Skeletal muscle tissue (tissue), 4 donors: Measurements from ENCODE around the gene RNF39. TPM values are rescaled to one million over a fixed set of nuclear protein-coding genes. Genes with fewer than 3 reads are reported as not detected.
"Not testable (repeated sequence)": the region's sequence is repeated elsewhere in the genome, so short reads cannot be mapped to it uniquely, and the experiment has no call there.

Source experiments
- H3K27ac ChIP-seq: one replicate; pipeline ENCODE4 v1.7.0; 2013; ENCODE audit warnings: mild to moderate bottlenecking, low read depth, low read length, inconsistent platforms
- H3K27me3 ChIP-seq, 3 donors: one replicate each; pipeline ENCODE4 v1.7.0; 2013; ENCODE audit warnings: low read length in 3 of 3; ENCODE audit not compliant: control insufficient read depth in 3 of 3, insufficient read depth in 3 of 3
- H3K36me3 ChIP-seq, 3 donors: one replicate each; pipeline ENCODE4 v1.7.0; 2013; ENCODE audit warnings: low read length in 3 of 3; ENCODE audit not compliant: control insufficient read depth in 3 of 3, insufficient read depth in 3 of 3
- H3K4me1 ChIP-seq, 3 donors: one replicate each; pipeline ENCODE4 v1.7.0; 2013; ENCODE audit warnings: low read length in 3 of 3, mild to moderate bottlenecking in 3 of 3; ENCODE audit not compliant: control insufficient read depth in 3 of 3, insufficient read depth in 3 of 3
- H3K4me3 ChIP-seq, 3 donors: one replicate each; pipeline ENCODE4 v1.7.0; 2013; ENCODE audit warnings: low read length in 3 of 3
- H3K9ac ChIP-seq, 3 donors: one replicate each; pipeline ENCODE4 v1.7.0; 2013; ENCODE audit warnings: low read length in 3 of 3, mild to moderate bottlenecking in 3 of 3, moderate library complexity in 2 of 3, low read depth in 1 of 3
- H3K9me3 ChIP-seq, 3 donors: one replicate each; pipeline ENCODE4 v1.7.0; 2013; ENCODE audit warnings: low read length in 3 of 3; ENCODE audit not compliant: control insufficient read depth in 3 of 3
- total RNA-seq: library from RNA; depleted of rRNA; stranded (reverse); fragments of >200 nt; gene quantifications from one replicate; pipeline ENCODE4 v1.2.3, GENCODE V29; 2014
- donor health status: Osteomylitis.

Gene RNF39
- total RNA-seq, 1 donor from 2014 or later = not detected

GRCh38 chr6:30042914-30043313, 32.7 kb downstream of the RNF39 start:
- no peak overlapping the region for H3K27ac ChIP-seq
- no peak overlapping the region for H3K4me3 ChIP-seq
- H3K9ac ChIP-seq = no peak overlapping the region
- H3K4me1 ChIP-seq = no peaks in the 10 kb centered on the region
- no peaks in the 10 kb centered on the region for H3K27me3 ChIP-seq
- H3K36me3 ChIP-seq = no peaks in the 10 kb centered on the region
- H3K9me3 ChIP-seq = no peaks in the 10 kb centered on the region

- Histone ChIP-seq H3K27me3 (no peaks in the 10 kb centered on the region), H3K27ac (no peak overlapping the region), H3K4me1 (no peaks in the 10 kb centered on the region)
Observed at GRCh38 chr6:30042476-30042875, 33.1 kb downstream of the RNF39 start.

DNA sequence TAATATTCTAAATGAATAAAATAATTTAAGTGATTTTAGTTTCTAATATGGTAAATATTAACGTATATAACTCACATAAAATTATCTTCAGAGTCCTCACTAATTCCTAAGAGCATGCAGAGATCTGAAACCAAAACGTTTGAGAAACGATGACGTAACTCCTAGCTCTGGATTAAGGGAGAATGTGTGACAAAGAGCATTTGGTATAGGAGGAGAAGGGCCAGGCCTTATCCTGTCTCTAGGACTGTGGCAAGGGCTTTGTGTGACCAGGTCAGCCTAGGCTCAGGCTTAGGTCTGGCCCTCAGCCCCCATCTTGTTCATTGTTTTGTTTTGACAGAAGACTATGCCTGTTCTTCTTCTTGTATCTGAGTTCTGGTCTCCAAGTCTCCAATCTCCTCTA, 33.7 kb downstream of the RNF39 start:
- Histone ChIP-seq H3K4me3 (no peak overlapping the region), H3K9ac (no peak overlapping the region), H3K27ac (no peak overlapping the region), H3K4me1 (no peaks in the 10 kb centered on the region), H3K27me3 (no peaks in the 10 kb centered on the region), H3K36me3 (no peaks in the 10 kb centered on the region), H3K9me3 (no peaks in the 10 kb centered on the region)

More at GRCh38 chr6:30042476-30042875, 33.1 kb downstream of the RNF39 start:
- no peak overlapping the region for H3K4me3 ChIP-seq
- no peaks in the 10 kb centered on the region for H3K9me3 ChIP-seq
- H3K9ac ChIP-seq = no peak overlapping the region
- no peaks in the 10 kb centered on the region for H3K36me3 ChIP-seq

DNA sequence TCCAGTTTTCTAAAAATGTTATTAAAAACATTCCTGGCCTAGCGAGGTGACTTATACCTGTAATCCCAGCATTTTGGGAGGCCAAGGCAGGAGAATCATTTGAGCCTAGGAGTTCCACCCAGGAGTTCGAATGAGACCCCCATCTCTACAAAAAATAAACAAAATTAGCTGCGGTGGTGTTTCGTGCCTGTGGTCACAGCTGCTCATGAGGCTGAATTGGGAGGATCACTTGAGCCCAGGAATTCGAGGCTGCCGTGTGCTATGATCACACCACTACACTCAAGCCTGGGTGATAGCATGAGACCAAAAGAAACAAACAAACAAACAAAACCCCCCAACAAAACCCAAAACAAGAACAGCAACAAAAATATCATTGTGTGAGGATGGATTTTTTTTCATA, 34.3 kb downstream of the RNF39 start:
- no peaks in the 10 kb centered on the region for H3K27me3 ChIP-seq
- H3K9me3 ChIP-seq = no peaks in the 10 kb centered on the region
- no peaks in the 10 kb centered on the region for H3K4me1 ChIP-seq

DNA sequence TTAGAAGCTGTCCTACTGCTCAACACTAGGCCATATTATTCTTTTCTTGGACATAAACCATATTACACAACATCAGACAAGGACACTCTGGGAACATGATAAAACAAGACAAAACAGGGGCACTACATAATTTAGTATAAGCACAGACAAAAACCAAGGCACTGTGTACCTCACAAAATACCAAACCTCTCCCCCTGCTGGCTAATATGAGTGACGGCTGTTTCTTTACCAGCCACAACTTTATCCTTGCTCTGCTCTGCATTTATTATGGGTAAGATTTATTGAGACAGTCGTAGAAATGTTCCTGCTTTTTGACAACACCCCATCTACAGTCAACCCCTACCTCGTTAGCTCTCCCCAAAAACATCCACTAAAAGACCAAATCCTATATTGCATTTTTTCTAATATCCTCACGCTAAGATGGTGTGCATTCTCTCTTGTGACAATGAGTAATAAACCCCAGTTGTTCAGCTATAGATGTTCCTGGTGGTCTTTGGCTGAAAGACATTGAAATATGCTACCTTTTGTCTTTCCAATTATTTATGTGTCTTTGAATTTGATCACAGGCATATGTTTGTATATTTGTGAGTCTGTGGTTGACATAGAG, 38.3 kb downstream of the RNF39 start:
- Histone ChIP-seq H3K27ac (no peak overlapping the region), H3K9me3 (no peaks in the 10 kb centered on the region), H3K4me1 (no peaks in the 10 kb centered on the region), H3K9ac (no peak overlapping the region), H3K27me3 (no peaks in the 10 kb centered on the region), H3K36me3 (peaks cover 0 to 4% (median 0%) of the 10 kb centered on the region in 3 donors), H3K4me3 (no peak overlapping the region)

More for the DNA sequence above, 34.3 kb downstream of the RNF39 start:
- no peaks in the 10 kb centered on the region for H3K36me3 ChIP-seq
- H3K4me3 ChIP-seq = no peak overlapping the region
- no peak overlapping the region for H3K27ac ChIP-seq
- H3K9ac ChIP-seq = no peak overlapping the region

DNA sequence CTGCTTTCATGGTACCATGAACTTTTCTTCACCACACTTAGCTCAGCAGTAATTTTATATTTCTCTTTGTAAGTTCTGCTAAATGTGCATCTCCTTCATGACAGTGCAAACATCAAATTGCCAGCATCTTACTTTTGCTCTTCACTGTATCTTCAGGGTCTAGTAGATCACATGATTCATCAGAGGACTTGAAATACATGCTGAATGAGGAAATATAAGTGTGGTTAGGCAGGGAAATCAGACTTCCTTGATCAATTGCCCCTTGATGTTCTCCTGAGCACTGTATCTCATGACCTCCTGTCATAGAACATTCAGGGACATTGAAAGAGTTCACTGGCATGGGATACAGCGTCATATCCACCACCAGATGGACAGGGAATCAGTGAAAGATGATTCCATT, 39.8 kb downstream of the RNF39 start:
- Histone ChIP-seq H3K36me3 (peaks cover 0 to 4% (median 0%) of the 10 kb centered on the region in 3 donors), H3K4me3 (no peak overlapping the region), H3K9me3 (no peaks in the 10 kb centered on the region), H3K9ac (no peak overlapping the region), H3K27me3 (no peaks in the 10 kb centered on the region), H3K27ac (no peak overlapping the region), H3K4me1 (no peaks in the 10 kb centered on the region)

DNA sequence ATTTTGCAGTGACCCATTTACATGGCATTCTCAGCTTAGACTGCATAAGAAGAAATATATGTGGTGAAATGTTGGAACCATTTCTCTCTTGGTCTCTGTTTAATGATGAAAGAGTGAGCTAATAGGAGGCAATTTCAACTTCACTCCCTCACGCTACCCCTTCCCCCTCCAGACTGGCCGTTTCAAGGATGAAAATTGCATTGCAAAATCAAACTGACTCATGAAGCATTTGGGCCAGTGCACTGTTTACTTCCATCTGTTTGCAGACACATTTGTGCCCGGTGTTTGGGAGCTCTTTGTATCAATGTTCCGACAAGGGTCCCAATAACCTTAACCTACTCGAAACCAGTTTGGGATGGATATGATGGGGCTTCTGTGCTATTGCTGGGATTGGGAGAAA, 42.1 kb downstream of the RNF39 start:
- not testable (repeated sequence) for H3K36me3 ChIP-seq, H3K9me3 ChIP-seq, H3K4me1 ChIP-seq, H3K27me3 ChIP-seq, H3K9ac ChIP-seq, H3K27ac ChIP-seq, H3K4me3 ChIP-seq

DNA sequence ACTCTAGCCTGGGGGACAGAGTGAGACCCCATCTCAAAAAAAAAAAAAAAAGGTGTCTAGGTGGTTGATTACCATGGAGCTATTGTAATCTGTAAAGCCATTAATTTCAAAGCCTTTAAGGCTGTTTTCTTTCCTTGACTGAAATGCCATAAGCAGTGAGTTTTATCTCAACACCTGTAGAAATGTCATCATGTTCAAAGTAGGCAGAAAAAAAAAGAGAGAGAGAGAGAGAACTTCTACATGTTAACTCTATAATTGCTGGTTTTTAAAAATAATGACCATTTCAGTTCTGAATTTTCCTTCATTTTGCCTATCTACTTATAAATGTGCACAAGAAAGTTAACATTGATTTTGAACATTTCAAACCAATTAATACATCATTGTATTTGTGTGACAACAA, 44.2 kb downstream of the RNF39 start:
- Histone ChIP-seq H3K4me3 (no peak overlapping the region), H3K27me3 (no peaks in the 10 kb centered on the region), H3K9ac (no peak overlapping the region), H3K9me3 (no peaks in the 10 kb centered on the region), H3K4me1 (no peaks in the 10 kb centered on the region), H3K36me3 (peaks cover 0 to 4% (median 0%) of the 10 kb centered on the region in 3 donors), H3K27ac (no peak overlapping the region)

GRCh38 chr6:30029588-30029987, 46.0 kb downstream of the RNF39 start:
- H3K36me3 ChIP-seq = peaks cover 0 to under 1% (median 0%) of the 10 kb centered on the region in 3 donors
- no peak overlapping the region for H3K4me3 ChIP-seq
- no peak overlapping the region for H3K27ac ChIP-seq
- no peaks in the 10 kb centered on the region for H3K4me1 ChIP-seq
- no peak overlapping the region for H3K9ac ChIP-seq
- no peaks in the 10 kb centered on the region for H3K27me3 ChIP-seq
- no peaks in the 10 kb centered on the region for H3K9me3 ChIP-seq

- H3K4me3 ChIP-seq = no peak overlapping the region
- H3K9me3 ChIP-seq = no peaks in the 10 kb centered on the region
- H3K27ac ChIP-seq = no peak overlapping the region
- no peaks in the 10 kb centered on the region for H3K27me3 ChIP-seq
- no peak overlapping the region for H3K9ac ChIP-seq
- peaks cover 0 to 2% (median under 1%) of the 10 kb centered on the region in 3 donors for H3K36me3 ChIP-seq
- no peaks in the 10 kb centered on the region for H3K4me1 ChIP-seq
Observed at GRCh38 chr6:30025186-30025585, 50.4 kb downstream of the RNF39 start.
